Measurements from ENCODE around the gene GABRQ. TPM values are rescaled to one million over a fixed set of nuclear protein-coding genes. Genes with fewer than 3 reads are reported as not detected.

GABRQ gene
- total RNA-seq, 1 donor from 2014 or later = not detected

DNA sequence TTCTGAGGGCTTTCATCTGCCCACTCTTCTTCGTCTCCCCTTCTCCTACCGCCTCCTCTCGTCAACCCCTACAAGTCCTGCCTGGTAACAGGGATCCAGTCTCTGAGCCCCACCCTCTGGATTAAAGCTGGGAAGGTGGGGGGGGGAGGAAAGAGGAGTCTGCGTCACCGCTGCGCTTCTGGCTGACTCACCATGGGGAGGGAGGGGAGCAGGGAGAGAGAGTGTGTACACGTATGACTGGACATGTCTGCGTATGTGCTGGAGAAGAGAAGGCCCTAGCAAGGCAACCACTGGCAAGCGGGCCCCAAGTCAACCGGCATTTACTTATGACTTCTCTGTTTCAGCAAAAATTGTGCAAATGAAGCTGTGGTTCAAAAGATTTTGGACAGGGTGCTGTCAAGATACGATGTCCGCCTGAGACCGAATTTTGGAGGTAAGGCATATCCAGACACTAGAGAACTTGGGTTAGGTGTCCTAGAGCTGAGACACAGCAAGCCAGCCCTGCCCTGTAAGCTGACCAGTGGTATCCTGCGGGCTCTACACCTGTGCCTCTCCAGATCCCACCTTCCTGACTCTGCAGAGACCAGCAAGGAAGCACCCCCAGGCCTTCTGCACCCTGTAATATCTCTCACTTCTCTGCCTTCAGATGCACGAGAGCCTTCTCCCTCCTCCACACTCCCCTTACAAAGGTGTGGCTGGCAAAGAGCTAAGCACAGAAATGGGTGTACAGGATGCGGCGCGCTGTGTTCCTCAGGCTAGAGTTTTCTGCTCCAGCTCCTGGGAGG is 2.5 kb downstream of the GABRQ start:
- Histone ChIP-seq H3K27me3 (no peaks in the 10 kb centered on the region), H3K36me3 (no peaks in the 10 kb centered on the region), H3K9me3 (no peaks in the 10 kb centered on the region), H3K4me1 (no peaks in the 10 kb centered on the region), H3K27ac (no peak overlapping the region), H3K4me3 (no peak overlapping the region)
- intact Hi-C loops (cut with DNase I) = no loop called here
- no peak for DNase-seq (ENCODE audit: low spot score in 2 of 2)
- TF ChIP-seq, protein P1, sequence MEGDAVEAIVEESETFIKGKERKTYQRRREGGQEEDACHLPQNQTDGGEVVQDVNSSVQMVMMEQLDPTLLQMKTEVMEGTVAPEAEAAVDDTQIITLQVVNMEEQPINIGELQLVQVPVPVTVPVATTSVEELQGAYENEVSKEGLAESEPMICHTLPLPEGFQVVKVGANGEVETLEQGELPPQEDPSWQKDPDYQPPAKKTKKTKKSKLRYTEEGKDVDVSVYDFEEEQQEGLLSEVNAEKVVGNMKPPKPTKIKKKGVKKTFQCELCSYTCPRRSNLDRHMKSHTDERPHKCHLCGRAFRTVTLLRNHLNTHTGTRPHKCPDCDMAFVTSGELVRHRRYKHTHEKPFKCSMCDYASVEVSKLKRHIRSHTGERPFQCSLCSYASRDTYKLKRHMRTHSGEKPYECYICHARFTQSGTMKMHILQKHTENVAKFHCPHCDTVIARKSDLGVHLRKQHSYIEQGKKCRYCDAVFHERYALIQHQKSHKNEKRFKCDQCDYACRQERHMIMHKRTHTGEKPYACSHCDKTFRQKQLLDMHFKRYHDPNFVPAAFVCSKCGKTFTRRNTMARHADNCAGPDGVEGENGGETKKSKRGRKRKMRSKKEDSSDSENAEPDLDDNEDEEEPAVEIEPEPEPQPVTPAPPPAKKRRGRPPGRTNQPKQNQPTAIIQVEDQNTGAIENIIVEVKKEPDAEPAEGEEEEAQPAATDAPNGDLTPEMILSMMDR (IDR thresholded peaks at IDR 0.05) = no peak

DNA sequence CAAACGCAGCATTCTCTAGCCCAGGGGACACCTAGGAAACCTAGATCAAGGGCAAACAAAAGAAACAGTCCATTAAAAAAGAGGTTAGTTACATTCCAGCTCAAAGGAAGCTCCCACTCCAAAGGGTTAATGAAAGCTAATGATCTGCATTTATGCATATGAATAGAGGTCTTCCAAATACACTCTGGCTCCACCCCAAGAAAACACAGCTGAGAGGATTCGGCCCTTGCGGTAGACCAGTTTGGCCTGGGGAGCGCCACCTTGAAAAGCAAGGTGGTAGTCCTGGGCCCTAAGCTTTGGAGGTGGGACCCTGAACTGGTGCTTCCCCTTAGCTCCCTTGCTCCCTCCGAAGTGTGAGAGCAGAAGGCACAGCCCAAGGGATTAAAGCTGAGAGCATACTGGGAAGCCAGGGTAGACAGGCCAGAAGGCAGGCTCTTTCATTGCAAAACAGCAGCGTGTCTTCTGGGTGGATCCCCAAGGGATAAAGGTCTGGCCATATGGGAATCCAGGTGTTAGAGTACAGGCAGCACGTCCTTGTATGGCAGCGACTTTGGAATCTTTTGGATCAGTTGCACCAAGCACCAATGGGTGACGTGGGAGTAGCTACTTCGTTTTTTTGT is 3.7 kb downstream of the GABRQ start:
- H3K4me3 ChIP-seq = no peak overlapping the region
- no peak overlapping the region for H3K27ac ChIP-seq
- TF ChIP-seq, protein P1 (IDR thresholded peaks at IDR 0.05) = no peak
- DNase-seq (ENCODE audit: low spot score in 2 of 2) = no peak
- intact Hi-C loops (cut with DNase I) = no loop called here
- no peaks in the 10 kb centered on the region for H3K27me3 ChIP-seq
- no peaks in the 10 kb centered on the region for H3K4me1 ChIP-seq
- H3K9me3 ChIP-seq = no peaks in the 10 kb centered on the region
- H3K36me3 ChIP-seq = no peaks in the 10 kb centered on the region

DNA sequence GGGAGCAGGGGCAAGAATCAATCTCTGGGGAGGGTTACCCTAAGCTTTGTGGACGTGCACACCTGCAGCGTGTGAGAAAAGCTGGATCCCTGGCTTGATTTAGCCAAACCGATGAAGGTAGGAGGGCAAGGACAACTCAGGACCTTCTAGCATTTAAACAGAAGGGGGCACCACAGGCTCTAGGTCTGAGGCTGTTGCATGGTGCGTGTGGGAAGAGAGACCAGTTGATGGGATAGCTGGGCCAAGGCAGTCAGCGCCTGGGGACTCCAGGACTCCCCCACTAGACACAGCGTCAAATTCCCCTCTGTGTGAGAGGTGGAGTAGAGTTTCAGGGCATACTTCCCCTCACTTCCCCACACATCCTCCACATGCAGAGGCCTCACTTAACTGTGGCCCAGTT is 4.3 kb downstream of the GABRQ start:
- DNase-seq (ENCODE audit: low spot score in 2 of 2) = no peak
- no peaks in the 10 kb centered on the region for H3K27me3 ChIP-seq
- intact Hi-C loops (cut with DNase I) = no loop called here

DNA sequence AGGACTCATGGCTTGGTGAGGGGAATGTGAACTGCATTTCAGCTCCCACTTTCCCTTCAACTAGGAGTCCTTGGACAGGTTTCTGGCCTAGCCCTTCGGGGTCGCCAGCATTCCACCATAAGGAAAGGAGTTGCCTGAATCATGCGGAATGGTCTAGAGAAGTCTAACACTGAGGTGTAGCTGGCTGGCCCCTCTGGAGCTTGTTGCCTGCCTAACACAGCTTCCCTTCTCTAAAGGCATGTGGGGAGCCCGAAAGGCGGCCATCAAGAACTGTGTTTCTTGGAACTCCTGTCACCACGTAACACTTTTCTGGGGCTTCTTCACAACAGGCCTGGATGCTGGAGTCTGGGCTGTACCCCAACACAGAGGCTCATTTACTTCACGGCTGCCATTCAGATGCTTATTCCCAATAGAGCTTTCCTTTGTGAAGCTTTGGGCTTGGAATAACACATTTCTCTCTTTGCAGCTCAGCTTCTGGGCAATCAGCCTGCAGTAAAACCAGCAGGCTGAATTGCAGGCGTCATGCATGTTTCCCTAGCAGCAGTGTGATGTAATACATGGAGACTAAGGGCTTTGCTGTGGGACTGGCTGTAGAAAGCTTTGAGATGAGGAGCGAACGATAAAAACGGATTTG is 5.4 kb downstream of the GABRQ start:
- Histone ChIP-seq H3K4me3 (no peak overlapping the region), H3K27me3 (no peaks in the 10 kb centered on the region)
- no peak for DNase-seq (ENCODE audit: low spot score in 2 of 2)

More for the DNA sequence above, 4.3 kb downstream of the GABRQ start:
- no peaks in the 10 kb centered on the region for H3K4me1 ChIP-seq
- no peaks in the 10 kb centered on the region for H3K36me3 ChIP-seq
- TF ChIP-seq, protein P1 (IDR thresholded peaks at IDR 0.05) = no peak
- H3K9me3 ChIP-seq = no peaks in the 10 kb centered on the region
- no peak overlapping the region for H3K4me3 ChIP-seq
- H3K27ac ChIP-seq = no peak overlapping the region

DNA sequence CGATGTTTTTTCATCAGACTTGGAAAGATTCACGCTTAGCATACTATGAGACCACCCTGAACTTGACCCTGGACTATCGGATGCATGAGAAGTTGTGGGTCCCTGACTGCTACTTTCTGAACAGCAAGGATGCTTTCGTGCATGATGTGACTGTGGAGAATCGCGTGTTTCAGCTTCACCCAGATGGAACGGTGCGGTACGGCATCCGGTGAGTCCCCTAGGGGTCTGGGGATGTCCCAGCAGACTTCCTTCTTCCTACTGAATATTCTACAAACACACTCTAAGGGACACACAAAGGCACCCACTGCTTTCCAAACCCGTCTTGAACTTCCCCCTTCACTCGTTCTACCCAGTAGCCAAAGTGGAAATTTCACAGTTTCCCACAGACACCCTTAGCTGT is 9.3 kb downstream of the GABRQ start:
- Histone ChIP-seq H3K4me1 (no peaks in the 10 kb centered on the region), H3K27ac (no peak overlapping the region), H3K9me3 (no peaks in the 10 kb centered on the region), H3K27me3 (no peaks in the 10 kb centered on the region), H3K4me3 (no peak overlapping the region), H3K36me3 (no peaks in the 10 kb centered on the region)
- no peak for DNase-seq (ENCODE audit: low spot score in 2 of 2)
- TF ChIP-seq, protein P1 (IDR thresholded peaks at IDR 0.05) = no peak
- intact Hi-C loops (cut with DNase I) = no loop called here

More for the DNA sequence above, 5.4 kb downstream of the GABRQ start:
- no peaks in the 10 kb centered on the region for H3K36me3 ChIP-seq
- TF ChIP-seq, protein P1 (IDR thresholded peaks at IDR 0.05) = no peak
- intact Hi-C loops (cut with DNase I) = no loop called here
- no peak overlapping the region for H3K27ac ChIP-seq
- H3K4me1 ChIP-seq = no peaks in the 10 kb centered on the region
- H3K9me3 ChIP-seq = no peaks in the 10 kb centered on the region
